Upper lobe of left lung (tissue), 4 donors: ENCODE data around the gene RHBDD2.
"Not testable (repeated sequence)": the region's sequence is repeated elsewhere in the genome, so short reads cannot be mapped to it uniquely, and the experiment has no call there.

Source experiments
- CTCF ChIP-seq, 6 experiments: fragments of 450-650 bp in 4 of 6; fragments of 200-600 bp in 2 of 6; sonication (generic) in 2 of 6; IDR thresholded peaks; one replicate each; pipeline ENCODE4 v1.5.1; 2016 to 2019; ENCODE audit warnings: antibody characterized with exemption in 6 of 6
- EP300 ChIP-seq, 4 donors: sonication (generic); formaldehyde crosslinking; IDR thresholded peaks; one replicate each; pipeline ENCODE4 v1.5.1; 2017; ENCODE audit warnings: antibody characterized with exemption in 4 of 4, control low read depth in 2 of 4
- POLR2A ChIP-seq, 4 donors: fragments of 450-650 bp; IDR thresholded peaks; one replicate each; pipeline ENCODE4 v1.5.1; 2016 to 2017; ENCODE audit warnings: antibody characterized with exemption in 4 of 4, mild to moderate bottlenecking in 2 of 4
- POLR2AphosphoS5 ChIP-seq, 2 donors: sonication (generic); formaldehyde crosslinking; IDR thresholded peaks; one replicate each; pipeline ENCODE4 v1.5.1; 2017; ENCODE audit warnings: antibody characterized with exemption in 2 of 2

- TF ChIP-seq CTCF, POLR2A, POLR2AphosphoS5, EP300 (IDR thresholded peaks at IDR 0.05): not testable (repeated sequence)
These were observed 28.8 kb downstream of the RHBDD2 start for GRCh38 chr7:75907668-75908039.
